GOT3 (cell line): ENCODE results near the gene S100A8.

Experiments
- DNase-seq: peaks from one replicate; lab custom pipeline; 2025; ENCODE audit warnings: mixed read lengths; lab: John Stamatoyannopoulos, UW

Gene S100A8

DNA sequence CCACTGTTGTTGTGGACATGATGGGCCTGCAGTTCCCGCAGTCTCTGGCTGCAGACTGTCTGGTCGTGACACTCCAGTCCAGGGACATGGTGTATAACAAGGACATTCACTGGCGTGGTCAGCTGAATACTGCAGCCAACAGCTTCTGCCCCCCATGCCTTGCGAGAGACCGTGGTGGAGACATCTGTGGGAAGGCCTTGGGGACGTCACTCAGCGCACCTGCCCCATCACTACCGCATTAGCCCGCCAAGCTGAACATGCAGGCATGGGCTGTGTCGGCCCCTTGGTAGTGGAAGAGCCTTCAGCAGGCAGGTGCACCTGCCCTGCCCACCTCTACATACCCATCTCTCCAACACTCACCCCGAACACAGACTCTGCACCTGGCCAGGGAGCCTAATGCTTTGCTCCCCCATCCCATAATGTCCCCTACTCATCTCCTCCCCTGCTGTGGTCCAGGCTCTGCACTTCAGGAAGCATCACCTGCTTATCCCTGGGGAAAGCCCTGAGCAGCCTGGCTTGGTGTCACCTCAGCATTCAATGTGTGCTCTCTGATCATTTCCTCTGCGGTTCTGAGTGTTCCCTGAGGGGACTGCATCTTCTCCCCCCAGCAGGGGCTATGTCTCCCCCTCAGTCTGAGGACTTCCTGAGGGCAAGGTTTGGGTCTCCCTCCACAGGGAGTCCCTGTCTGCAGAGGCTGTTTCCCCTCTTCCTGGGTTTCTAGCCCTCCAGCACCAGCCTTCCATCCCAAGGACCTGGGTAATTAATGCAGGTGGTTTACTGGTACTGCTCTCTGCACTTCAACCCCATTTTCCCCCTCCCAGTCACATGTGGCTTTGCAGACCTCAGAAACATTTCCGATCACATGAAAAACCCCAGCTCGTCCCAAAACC lies 45.4 kb downstream of the S100A8 start:
- DNase-seq = no peak

DNA sequence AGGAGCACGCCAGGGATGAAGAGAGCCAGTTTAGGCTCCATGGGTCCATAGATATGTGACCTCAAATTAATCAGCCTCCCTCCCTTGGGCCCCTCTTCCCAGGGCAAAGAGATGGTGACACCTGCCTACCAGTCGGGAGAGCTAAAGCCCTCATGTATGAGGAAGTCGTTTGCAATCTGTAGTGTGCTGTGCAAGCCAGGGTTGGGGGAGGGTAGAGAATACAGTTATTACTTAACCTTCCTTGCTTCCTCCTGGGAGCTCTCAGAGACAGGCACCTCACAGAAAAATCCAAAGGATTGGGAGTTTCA lies 46.2 kb downstream of the S100A8 start:
- DNase-seq = no peak

DNA sequence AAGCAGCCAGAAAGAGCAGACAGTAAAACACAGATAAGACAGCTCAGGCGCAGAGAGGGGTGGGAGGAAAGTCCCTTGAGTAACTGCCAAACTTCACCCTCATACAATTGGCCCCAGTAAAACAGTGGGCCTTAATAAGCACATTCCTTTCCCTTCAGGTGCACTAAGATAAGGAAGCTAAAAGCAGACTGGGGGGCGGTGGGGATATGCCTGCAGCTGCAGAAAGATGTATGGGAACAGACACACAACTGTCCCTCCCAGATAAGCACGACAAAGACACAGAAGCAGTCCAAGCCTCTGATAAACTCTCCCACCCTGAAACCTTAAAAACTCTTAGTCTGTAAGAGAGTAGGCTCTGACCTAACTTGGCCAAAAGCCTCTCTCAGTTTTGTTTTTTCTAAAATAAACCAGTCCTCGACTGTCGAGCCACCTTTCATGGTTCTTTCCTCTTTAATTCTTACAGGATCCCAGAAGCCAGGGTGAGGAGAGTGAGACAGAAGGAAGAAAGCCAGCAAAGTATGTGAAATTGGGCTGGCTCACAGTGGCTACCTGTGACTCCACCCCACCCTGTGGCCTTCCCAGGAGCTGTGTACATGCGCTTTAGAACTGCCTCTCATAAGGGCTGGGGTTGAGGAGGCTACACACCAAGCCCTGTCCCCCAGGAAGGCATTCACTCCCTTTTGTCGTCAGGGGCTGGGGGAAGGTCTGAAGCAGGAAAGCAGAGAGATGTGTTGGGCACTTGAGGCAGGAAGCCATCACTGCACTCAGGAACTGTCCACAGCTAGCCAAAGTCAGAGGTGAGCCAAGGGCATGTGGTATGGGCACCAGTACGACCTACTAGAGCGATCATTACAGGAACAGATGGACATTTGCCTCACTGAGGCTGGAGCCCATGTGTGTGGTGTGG lies 46.8 kb downstream of the S100A8 start:
- no peak for DNase-seq

DNA sequence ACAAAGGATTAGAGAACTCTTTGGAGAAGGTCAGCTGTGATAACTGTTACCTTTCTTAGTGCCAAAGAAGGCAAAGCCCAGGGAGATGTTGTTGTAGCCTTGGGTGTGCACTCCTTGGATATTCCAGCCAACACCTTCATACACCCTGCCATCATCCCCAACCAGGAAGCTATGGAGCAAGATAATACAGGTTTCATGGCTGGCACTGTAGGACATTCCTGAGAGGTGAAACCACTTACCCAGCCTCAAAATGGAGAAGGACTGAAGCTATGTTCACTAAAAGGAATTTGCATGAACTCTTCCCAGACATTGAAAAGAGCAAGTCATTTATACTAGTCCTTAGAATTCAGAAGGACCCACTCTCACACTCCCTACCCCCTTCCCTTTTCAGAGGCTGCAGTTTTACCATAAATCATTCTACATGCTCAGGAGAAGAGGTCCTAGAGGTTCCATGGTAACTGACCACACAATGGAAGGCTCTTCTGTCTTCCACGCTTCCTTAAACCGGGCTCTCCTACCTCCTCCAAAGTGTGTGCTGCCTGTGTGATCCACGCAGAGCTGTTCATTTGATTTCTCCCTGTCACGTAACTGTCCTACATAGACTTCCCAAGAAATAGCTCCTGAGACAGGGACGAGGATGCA lies 47.7 kb downstream of the S100A8 start:
- DNase-seq = no peak

DNA sequence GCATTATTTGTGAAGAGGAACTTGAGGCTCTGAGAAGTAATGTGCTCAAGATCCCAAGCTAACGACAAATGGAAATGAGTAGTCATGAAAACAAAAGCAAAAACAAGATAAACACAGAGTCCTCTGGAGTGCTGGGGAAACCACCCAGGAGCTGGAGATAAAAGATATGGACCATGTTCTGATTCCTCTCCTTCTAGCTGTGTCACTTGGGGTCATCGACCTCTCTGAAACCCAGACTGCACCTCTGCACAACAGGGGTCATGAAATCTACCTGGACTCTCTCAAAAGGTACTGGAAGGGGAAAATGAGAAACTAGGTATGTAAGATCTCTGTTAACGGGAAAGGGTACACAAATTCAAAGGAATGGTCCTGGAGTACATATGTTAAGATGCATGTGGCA lies 48.7 kb downstream of the S100A8 start:
- DNase-seq = no peak

DNA sequence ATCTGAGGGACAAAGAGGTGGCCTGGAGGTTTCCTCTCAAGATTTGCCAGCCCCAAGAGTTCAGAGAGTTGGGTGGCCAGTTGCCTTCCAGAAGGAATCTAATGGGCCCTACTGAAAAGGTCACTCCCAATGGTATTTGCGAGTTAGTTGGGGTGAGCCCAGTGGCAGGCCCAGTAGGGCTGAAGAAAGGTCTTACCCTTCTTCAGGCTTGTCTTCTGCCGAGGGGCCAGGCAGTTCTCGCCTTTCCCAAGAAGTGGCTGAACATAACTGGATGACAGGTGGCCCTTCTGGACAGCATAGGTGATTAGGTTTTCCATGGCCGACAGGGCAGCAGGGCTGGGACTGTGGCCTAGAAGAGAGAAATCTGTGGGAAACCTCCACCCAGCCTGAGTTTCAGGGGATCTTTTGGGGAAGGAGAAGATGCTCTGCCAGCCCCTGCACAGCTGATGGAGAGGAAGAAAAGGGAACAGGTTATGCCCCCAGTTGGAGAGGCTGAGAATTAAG lies 49.4 kb downstream of the S100A8 start:
- DNase-seq = no peak

DNA sequence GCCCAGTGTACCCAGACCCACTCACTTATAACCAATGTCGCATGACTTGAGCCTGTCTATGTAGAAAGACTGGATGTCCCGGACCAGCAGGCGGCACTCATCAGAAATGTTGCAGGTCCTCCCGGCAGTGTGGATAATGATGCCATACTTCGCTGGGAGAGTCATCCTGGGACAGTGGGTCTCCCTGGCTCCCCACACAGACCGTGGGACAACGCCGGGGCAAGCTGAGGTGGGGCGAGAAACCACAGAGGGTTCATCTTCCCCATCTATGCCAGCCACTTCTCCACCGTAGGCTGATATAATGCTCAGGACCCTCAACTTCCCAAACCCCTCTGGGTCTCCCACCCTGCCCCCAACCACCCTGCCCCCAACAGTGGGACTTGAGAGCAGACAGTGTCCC lies 50.5 kb downstream of the S100A8 start:
- no peak for DNase-seq
